Hepatocyte (in vitro differentiated cells): ENCODE measurements around the gene KHDRBS2.

ENCODE experiments used
- EZH2 ChIP-seq: fragments of 200-600 bp; sonication (generic); IDR thresholded peaks from 2 replicates; pipeline ENCODE4 v1.6.1; 2016; ENCODE audit warnings: antibody characterized with exemption, mild to moderate bottlenecking, borderline replicate concordance
- EZH2phosphoT487 ChIP-seq: fragments of 200-600 bp; sonication (generic); IDR thresholded peaks from one replicate; pipeline ENCODE4 v1.6.1; 2018; ENCODE audit warnings: antibody characterized with exemption, mild to moderate bottlenecking, low read depth, moderate library complexity; ENCODE audit not compliant: unreplicated experiment, severe bottlenecking
- TF ChIP-seq, protein P1 (sequence below): fragments of 200-600 bp; sonication (generic); IDR thresholded peaks from 2 replicates; pipeline ENCODE4 v1.5.1; 2016; ENCODE audit warnings: antibody characterized with exemption, mild to moderate bottlenecking; ENCODE audit not compliant: poor library complexity

DNA sequence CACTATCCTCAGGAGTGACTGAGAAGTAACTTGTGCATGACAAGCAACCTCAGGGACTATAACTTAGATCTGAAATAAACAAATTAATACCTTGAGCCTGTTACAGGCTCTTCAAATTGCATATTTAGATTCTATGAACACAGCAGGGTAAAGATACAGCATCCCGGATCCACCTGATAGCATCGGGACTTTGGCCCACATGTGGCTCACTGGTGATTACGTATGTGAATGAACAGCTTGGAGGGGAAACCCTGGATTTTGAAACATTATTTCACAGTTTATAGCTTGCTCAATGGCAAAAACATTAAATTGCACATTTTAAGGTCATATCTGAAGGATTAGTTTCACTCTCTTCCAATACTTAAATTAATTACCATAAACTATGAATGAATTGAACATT lies 133.2 kb downstream of the KHDRBS2 start:
- TF ChIP-seq, protein P1, sequence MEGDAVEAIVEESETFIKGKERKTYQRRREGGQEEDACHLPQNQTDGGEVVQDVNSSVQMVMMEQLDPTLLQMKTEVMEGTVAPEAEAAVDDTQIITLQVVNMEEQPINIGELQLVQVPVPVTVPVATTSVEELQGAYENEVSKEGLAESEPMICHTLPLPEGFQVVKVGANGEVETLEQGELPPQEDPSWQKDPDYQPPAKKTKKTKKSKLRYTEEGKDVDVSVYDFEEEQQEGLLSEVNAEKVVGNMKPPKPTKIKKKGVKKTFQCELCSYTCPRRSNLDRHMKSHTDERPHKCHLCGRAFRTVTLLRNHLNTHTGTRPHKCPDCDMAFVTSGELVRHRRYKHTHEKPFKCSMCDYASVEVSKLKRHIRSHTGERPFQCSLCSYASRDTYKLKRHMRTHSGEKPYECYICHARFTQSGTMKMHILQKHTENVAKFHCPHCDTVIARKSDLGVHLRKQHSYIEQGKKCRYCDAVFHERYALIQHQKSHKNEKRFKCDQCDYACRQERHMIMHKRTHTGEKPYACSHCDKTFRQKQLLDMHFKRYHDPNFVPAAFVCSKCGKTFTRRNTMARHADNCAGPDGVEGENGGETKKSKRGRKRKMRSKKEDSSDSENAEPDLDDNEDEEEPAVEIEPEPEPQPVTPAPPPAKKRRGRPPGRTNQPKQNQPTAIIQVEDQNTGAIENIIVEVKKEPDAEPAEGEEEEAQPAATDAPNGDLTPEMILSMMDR = no peak
- TF ChIP-seq EZH2 = no peak
- TF ChIP-seq EZH2phosphoT487 = no peak
